Forelimb muscle (tissue), 1 donor: Measurements from ENCODE around the gene TMEM161A. TPM values are rescaled to one million over a fixed set of nuclear protein-coding genes. Genes with fewer than 3 reads are reported as not detected.
"Not testable (repeated sequence)": the region's sequence is repeated elsewhere in the genome, so short reads cannot be mapped to it uniquely, and the experiment has no call there.

Experiments
- DNase-seq: peaks from one replicate; pipeline ENCODE4 v3.0.0-alpha.2; 2013; ENCODE audit warnings: low read depth
- polyA plus RNA-seq: library from polyadenylated mRNA; unstranded; fragments of 120-200 nt; gene quantifications from one replicate; pipeline ENCODE4 v1.2.1, GENCODE V29; 2013; ENCODE audit not compliant: insufficient read length

TMEM161A gene
- polyA plus RNA-seq, 1 donor: 30.8 TPM

GRCh38 chr19:19155495-19156219, 17.4 kb upstream of the TMEM161A start:
- DNase-seq: no peak

- no peak for DNase-seq
Observed at GRCh38 chr19:19154768-19155494, 16.7 kb upstream of the TMEM161A start.

- DNase-seq: no peak
Observed at GRCh38 chr19:19152668-19153384, 14.5 kb upstream of the TMEM161A start.

GRCh38 chr19:19151418-19151817, 13.1 kb upstream of the TMEM161A start:
- DNase-seq: no peak

GRCh38 chr19:19149435-19149834, 11.2 kb upstream of the TMEM161A start:
- DNase-seq: no peak

GRCh38 chr19:19148504-19148903, 10.2 kb upstream of the TMEM161A start:
- not testable (repeated sequence) for DNase-seq

- DNase-seq: no peak
Observed at GRCh38 chr19:19147344-19147743, 9.1 kb upstream of the TMEM161A start.

- DNase-seq: no peak
Observed at GRCh38 chr19:19146865-19147264, 8.6 kb upstream of the TMEM161A start.

- DNase-seq: no peak
Observed at GRCh38 chr19:19145684-19146608, 7.7 kb upstream of the TMEM161A start.

- no peak for DNase-seq
Observed at GRCh38 chr19:19145281-19145680, 7.0 kb upstream of the TMEM161A start.

GRCh38 chr19:19142347-19142746, 4.1 kb upstream of the TMEM161A start:
- no peak for DNase-seq

- no peak for DNase-seq
Observed at GRCh38 chr19:19140476-19140875, 2.2 kb upstream of the TMEM161A start.

- no peak for DNase-seq
Observed at GRCh38 chr19:19139876-19140229, 1.6 kb upstream of the TMEM161A start.

GRCh38 chr19:19137556-19138108, 646 bp downstream of the TMEM161A start:
- DNase-seq: no peak

GRCh38 chr19:19135713-19136112, 2.6 kb downstream of the TMEM161A start:
- not testable (repeated sequence) for DNase-seq

- DNase-seq: no peak
Observed at GRCh38 chr19:19134687-19135158, 3.6 kb downstream of the TMEM161A start.

- no peak for DNase-seq
Observed at GRCh38 chr19:19133985-19134384, 4.3 kb downstream of the TMEM161A start.

- no peak for DNase-seq
Observed at GRCh38 chr19:19132912-19133311, 5.4 kb downstream of the TMEM161A start.

- no peak for DNase-seq
Observed at GRCh38 chr19:19131989-19132388, 6.3 kb downstream of the TMEM161A start.

- DNase-seq: no peak
Observed at GRCh38 chr19:19126102-19126501, 12.2 kb downstream of the TMEM161A start.

GRCh38 chr19:19123386-19123785, 14.9 kb downstream of the TMEM161A start:
- DNase-seq: no peak
